Endothelial cell of umbilical vein (primary cell): ENCODE results near the gene RAB25. TPM values are rescaled to one million over a fixed set of nuclear protein-coding genes. Genes with fewer than 3 reads are reported as not detected.

Experiments used
- BruUV-seq: library from RNA; stranded (reverse); fragments of 400-500 nt; replicated peaks from 2 replicates; lab custom pipeline; 2021; lab: Mats Ljungman, UMichigan
- CTCF ChIA-PET: fragments of 300-600, 350-600 bp; sonication (Branson Sonifier 250); formaldehyde crosslinking; loops from one replicate; lab custom pipeline; 2021; ENCODE audit warnings: antibody characterized with exemption, inconsistent platforms; lab: Charles Lee
- POLR2A ChIA-PET: fragments of 300-600, 350-600 bp; sonication (Branson Sonifier 250); formaldehyde crosslinking; loops from one replicate; lab custom pipeline; 2021; ENCODE audit warnings: antibody characterized with exemption, inconsistent platforms; lab: Charles Lee
- DNase-seq: peaks from one replicate; pipeline ENCODE4 v3.0.0-alpha.2; 2011; ENCODE audit warnings: low read depth, low spot score
- FAIRE-seq: peaks from 2 replicates; lab custom pipeline; 2011; peaks lifted over from hg19 to GRCh38; lab: Jason Lieb, UNC
- H2AFZ ChIP-seq: 2 replicates; pipeline ENCODE4 v1.6.0; 2012; ENCODE audit warnings: low read depth, low read length, control low read depth, inconsistent platforms
- H3K27ac ChIP-seq: 2 replicates; pipeline ENCODE4 v1.5.1; 2011; ENCODE audit warnings: low read depth, mild to moderate bottlenecking, control low read depth, low read length, moderate library complexity; ENCODE audit not compliant: insufficient read depth
- H3K27me3 ChIP-seq, 2 experiments: 2 replicates each; pipeline versions ENCODE4 v1.6.0 to v1.6.1; 2011; ENCODE audit warnings: low read length in 2 of 2, mixed read lengths in 1 of 2; ENCODE audit not compliant: control insufficient read depth in 2 of 2, insufficient read depth in 2 of 2
- H3K36me3 ChIP-seq, 2 experiments: 2 replicates in 1 of 2; 3 replicates in 1 of 2; pipeline ENCODE4 v1.5.1; 2011; ENCODE audit warnings: low read length in 2 of 2, mild to moderate bottlenecking in 1 of 2, moderate library complexity in 1 of 2; ENCODE audit not compliant: control insufficient read depth in 2 of 2, insufficient read depth in 2 of 2; ENCODE audit errors: extremely low read depth in 1 of 2
- H3K4me1 ChIP-seq: 3 replicates; pipeline ENCODE4 v1.5.1; 2011; ENCODE audit warnings: mild to moderate bottlenecking, low read length; ENCODE audit not compliant: control insufficient read depth, insufficient read depth; ENCODE audit errors: extremely low read depth
- H3K4me2 ChIP-seq: 2 replicates; pipeline ENCODE4 v1.6.1; 2011; ENCODE audit warnings: low read length, control low read depth, mixed read lengths; ENCODE audit not compliant: insufficient read depth
- H3K4me3 ChIP-seq, 3 experiments: fragments of 200-600 bp in 1 of 3; sonication (generic), shearing (Covaris generic) in 1 of 3; replicated peaks in 1 of 3; 2 replicates each; pipeline ENCODE4 v1.5.1; 2011 to 2016; ENCODE audit warnings: control low read depth in 3 of 3, low read length in 3 of 3, mild to moderate bottlenecking in 2 of 3, inconsistent platforms in 1 of 3, low read depth in 1 of 3, moderate library complexity in 1 of 3; ENCODE audit not compliant: insufficient read depth in 1 of 3
- H3K79me2 ChIP-seq: 2 replicates; pipeline ENCODE4 v1.6.0; 2012; ENCODE audit warnings: low read length, inconsistent platforms; ENCODE audit not compliant: control insufficient read depth, insufficient read depth
- H3K9ac ChIP-seq: replicated peaks from 2 replicates; pipeline ENCODE3; 2011; ENCODE audit warnings: low read length, control low read depth; ENCODE audit not compliant: insufficient read depth; ENCODE audit errors: extremely low read depth
- H3K9me1 ChIP-seq: replicated peaks from 3 replicates; pipeline ENCODE4 v1.6.0; 2011; ENCODE audit warnings: mild to moderate bottlenecking, low read length; ENCODE audit not compliant: control insufficient read depth, insufficient read depth; ENCODE audit errors: extremely low read depth
- H3K9me3 ChIP-seq: replicated peaks from 2 replicates; pipeline ENCODE4 v1.5.1; 2012; ENCODE audit warnings: low read length, inconsistent platforms; ENCODE audit not compliant: control insufficient read depth, insufficient read depth
- H4K20me1 ChIP-seq: replicated peaks from 2 replicates; pipeline ENCODE3; 2011; ENCODE audit warnings: mild to moderate bottlenecking, low read length; ENCODE audit not compliant: control insufficient read depth, insufficient read depth; ENCODE audit errors: extremely low read depth
- CTCF ChIP-seq, 2 donors: IDR thresholded peaks; 1 replicate in 1 of 2; 2 replicates in 1 of 2; pipeline ENCODE4 v1.5.1; 2011; ENCODE audit warnings: low read length in 2 of 2, mild to moderate bottlenecking in 2 of 2, moderate library complexity in 2 of 2, control low read depth in 1 of 2, inconsistent platforms in 1 of 2, low read depth in 1 of 2; ENCODE audit not compliant: insufficient read depth in 1 of 2; ENCODE audit errors: extremely low read depth in 1 of 2
- JUN ChIP-seq: IDR thresholded peaks from 2 replicates; pipeline ENCODE4 v1.6.1; 2011; ENCODE audit warnings: borderline replicate concordance, low read depth; ENCODE audit not compliant: insufficient read length, insufficient read depth
- POLR2A ChIP-seq: IDR thresholded peaks from 2 replicates; pipeline ENCODE4 v1.6.1; 2012; ENCODE audit warnings: low read depth, mild to moderate bottlenecking, control low read depth, low read length
- POLR2AphosphoS5 ChIP-seq: IDR thresholded peaks from 2 replicates; pipeline ENCODE4 v1.6.1; 2012; ENCODE audit warnings: low read depth, mild to moderate bottlenecking, control low read depth, low read length, moderate library complexity; ENCODE audit not compliant: insufficient read depth
- dilution Hi-C: fragments of 300-500 bp; cut with MboI; formaldehyde crosslinking; loops from one replicate; pipeline ENCODE4 v1.15.0; 2019; ENCODE audit warnings: low sequenced_read_pairs; ENCODE audit not compliant: extremely low pct_ligation_motif_present
- intact Hi-C: fragments of 100-400 bp; cut with micrococcal nuclease; formaldehyde crosslinking; loops from one replicate; pipeline ENCODE4 v1.10.0; 2022
- polyA plus RNA-seq, 4 experiments: library from polyadenylated mRNA; depleted of rRNA in 3 of 4; stranded (reverse) in 3 of 4; unstranded in 1 of 4; fragments of >200 nt; gene quantifications; 2 replicates each; pipeline versions ENCODE4 v1.2.1 to v1.2.3, GENCODE V29; 2011 to 2012; ENCODE audit warnings: missing spikeins in 1 of 4
- total RNA-seq: library from RNA; stranded (reverse); gene quantifications from 2 replicates; pipeline ENCODE4 v1.2.3, GENCODE V29; 2021

Gene RAB25
- total and polyA plus RNA-seq, 2 donors (not counting 3 experiments of a cell fraction or from before 2014, with no cell fraction given) = not detected

- Histone ChIP-seq H2AFZ (no peak overlapping the region), H3K9ac (peak overlapping the region; percentile 12), H3K4me2 (no peak overlapping the region), H4K20me1 (no peaks in the 10 kb centered on the region), H3K27ac (peak overlapping the region; percentile 73), H3K27me3 (no peaks in the 10 kb centered on the region), H3K9me3 (no peaks in the 10 kb centered on the region), H3K36me3 (no peaks in the 10 kb centered on the region), H3K4me1 (peaks cover 18% of the 10 kb centered on the region), H3K9me1 (no peaks in the 10 kb centered on the region), H3K4me3 (no peak overlapping the region), H3K79me2 (peaks cover 39% of the 10 kb centered on the region)
- ChIA-PET POLR2A (interaction anchor here (1.8 to 3.7 kb wide), 4 partner anchors 10 to 15 kb away, joined by 10 to 55 read pairs (median 16); no protein-coding TSS in a partner anchor), CTCF (interaction anchor here (1.4 to 13.3 kb wide), 5 partner anchors 10 to 112 kb away, joined by 4 to 283 read pairs (median 18); no protein-coding TSS in a partner anchor)
- intact Hi-C loops (no loop called here), dilution Hi-C loops (no loop called here)
- BruUV-seq = no TSS peak
- DNase-seq (no peak), FAIRE-seq (no peak)
- TF ChIP-seq POLR2A = no peak
- TF ChIP-seq CTCF (IDR thresholded peaks at IDR 0.05; ENCODE audit: extremely low read depth in 1 of 2, insufficient read depth in 1 of 2, low read depth in 1 of 2, low read length in 2 of 2) = no peak
- no peak for TF ChIP-seq JUN
- no peak for TF ChIP-seq POLR2AphosphoS5
Measured at GRCh38 chr1:156113282-156113950, 52.5 kb downstream of the RAB25 start.
